SK-MEL-5 (cell line): Measurements from ENCODE around the gene TMEM190. TPM values are rescaled to one million over a fixed set of nuclear protein-coding genes. Genes with fewer than 3 reads are reported as not detected.
A peak's percentile ranks its signal among the peaks of the same experiment; 100 is the strongest.
"Not testable (repeated sequence)": the region's sequence is repeated elsewhere in the genome, so short reads cannot be mapped to it uniquely, and the experiment has no call there.

Source experiments
- DNase-seq: peaks from one replicate; pipeline ENCODE4 v3.0.0-alpha.2; 2016; ENCODE audit warnings: low read depth, low spot score
- in situ Hi-C: cut with HindIII; loops from 2 replicates; pipeline ENCODE4 v1.10.0; 2016; ENCODE audit warnings: low sequenced_read_pairs, high pct_unique_total_duplicates, low pct_unique_long_range_greater_than_20kb
- total RNA-seq: library from RNA; depleted of rRNA; stranded (reverse); fragments of >200 nt; shearing (Covaris generic); gene quantifications from 2 replicates; pipeline ENCODE4 v1.2.3, GENCODE V29; 2014

TMEM190 gene
- total RNA-seq, 1 experiment from 2014 or later, result not detected

- in situ Hi-C loops, result no loop called here
These were observed 7.7 kb downstream of the TMEM190 start, which contains the start of gene TMEM238 for GRCh38 chr19:55384131-55384919. TSS of gene TMEM238 (minus strand) at chr19:55384292. CDS start at chr19:55384259, 33 bp downstream.

GRCh38 chr19:55384920-55385723, 8.5 kb downstream of the TMEM190 start:
- DNase-seq, result peak; percentile 95
- in situ Hi-C loops, result no loop called here

More at GRCh38 chr19:55384131-55384919, 7.7 kb downstream of the TMEM190 start, which contains the start of gene TMEM238:
- no peak for DNase-seq

- in situ Hi-C loops, result no loop called here
- peak; percentile 98 for DNase-seq
These were observed 9.3 kb downstream of the TMEM190 start, which contains the start of gene RPL28 for GRCh38 chr19:55385724-55386492. TSS of gene RPL28 (plus strand) at chr19:55385932. CDS start at chr19:55386358, 426 bp downstream.

GRCh38 chr19:55386493-55386971, 9.9 kb downstream of the TMEM190 start:
- in situ Hi-C loops, result no loop called here
- no peak for DNase-seq

- in situ Hi-C loops, result no loop called here
- DNase-seq, result no peak
These were observed 11.3 kb downstream of the TMEM190 start for GRCh38 chr19:55387736-55388497.

- in situ Hi-C loops, result no loop called here
These were observed 13.0 kb downstream of the TMEM190 start for GRCh38 chr19:55389386-55390317.

GRCh38 chr19:55390461-55390880, 13.8 kb downstream of the TMEM190 start:
- no peak for DNase-seq
- in situ Hi-C loops, result no loop called here

More at GRCh38 chr19:55389386-55390317, 13.0 kb downstream of the TMEM190 start:
- no peak for DNase-seq

GRCh38 chr19:55391191-55391670, 14.6 kb downstream of the TMEM190 start:
- in situ Hi-C loops, result no loop called here
- DNase-seq, result no peak

- no peak for DNase-seq
- in situ Hi-C loops, result no loop called here
These were observed 15.3 kb downstream of the TMEM190 start for GRCh38 chr19:55391702-55392615.

- in situ Hi-C loops, result no loop called here
- no peak for DNase-seq
These were observed 16.5 kb downstream of the TMEM190 start for GRCh38 chr19:55392820-55393761.

- in situ Hi-C loops, result no loop called here
- DNase-seq, result no peak
These were observed 21.7 kb downstream of the TMEM190 start for GRCh38 chr19:55398200-55398925.

- DNase-seq, result no peak
- in situ Hi-C loops, result no loop called here
These were observed 23.9 kb downstream of the TMEM190 start for GRCh38 chr19:55400281-55401087.

GRCh38 chr19:55401390-55401789, 24.8 kb downstream of the TMEM190 start:
- DNase-seq, in situ Hi-C loops: not testable (repeated sequence)
